Astrocyte (in vitro differentiated cells and primary cell): ENCODE results near the gene TPM4.

ENCODE experiments used
- CTCF ChIP-seq: IDR thresholded peaks from 2 replicates; pipeline ENCODE4 v1.5.1; 2011; ENCODE audit warnings: low read depth, mild to moderate bottlenecking, inconsistent platforms, low read length, moderate library complexity; ENCODE audit not compliant: insufficient read depth
- EZH2 ChIP-seq: IDR thresholded peaks from 2 replicates; pipeline ENCODE4 v1.6.1; 2012; ENCODE audit warnings: mild to moderate bottlenecking, low read length, inconsistent platforms; ENCODE audit not compliant: insufficient read depth

- TF ChIP-seq EZH2 = no peak
- TF ChIP-seq CTCF = no peak
Observed at GRCh38 chr19:16142032-16142580, 65.8 kb downstream of the TPM4 start.
